Vagina (tissue), 2 donors: ENCODE results near the gene PAAF1. TPM values are rescaled to one million over a fixed set of nuclear protein-coding genes. Genes with fewer than 3 reads are reported as not detected.

Experiments
- DNase-seq, 2 donors: peaks; one replicate each; pipeline ENCODE4 v3.0.0-alpha.2; 2017; ENCODE audit errors: extremely low spot score in 2 of 2
- H3K27ac ChIP-seq: fragments of 200-600 bp; sonication (generic); one replicate; pipeline ENCODE4 v1.5.1; 2019
- H3K27me3 ChIP-seq: fragments of 200-600 bp; sonication (generic); one replicate; pipeline ENCODE4 v1.5.1; 2019
- H3K36me3 ChIP-seq, 2 donors: fragments of 200-600 bp; sonication (generic); one replicate each; pipeline ENCODE4 v1.5.1; 2017 to 2019
- H3K4me1 ChIP-seq: fragments of 200-600 bp; sonication (generic); one replicate; pipeline ENCODE4 v1.5.1; 2019
- H3K4me3 ChIP-seq, 2 donors: fragments of 200-600 bp; sonication (generic); 1 replicate in 1 of 2; 2 replicates in 1 of 2; pipeline ENCODE4 v1.5.1; 2016 to 2019
- H3K9me3 ChIP-seq: fragments of 200-600 bp; sonication (generic); one replicate; pipeline ENCODE4 v1.5.1; 2019
- POLR2A ChIP-seq, 2 donors: fragments of 450-650 bp; IDR thresholded peaks; one replicate each; pipeline ENCODE4 v1.6.1; 2017; ENCODE audit warnings: antibody characterized with exemption in 2 of 2, mild to moderate bottlenecking in 2 of 2, moderate library complexity in 2 of 2
- POLR2AphosphoS5 ChIP-seq, 2 donors: sonication (generic); formaldehyde crosslinking; IDR thresholded peaks; one replicate each; pipeline ENCODE4 v1.9.0; 2017; ENCODE audit warnings: antibody characterized with exemption in 2 of 2, mild to moderate bottlenecking in 2 of 2, low read depth in 1 of 2; ENCODE audit not compliant: insufficient read depth in 1 of 2
- intact Hi-C: fragments of 100-400 bp; cut with DNase I; formaldehyde crosslinking; loops from one replicate; pipeline ENCODE4 v1.15.1; 2023
- total RNA-seq: library from RNA; depleted of rRNA; stranded (reverse); fragments of >200 nt; gene quantifications from one replicate; pipeline ENCODE4 v1.2.3, GENCODE V29; 2016
- TF ChIP-seq, protein P1 (sequence below), 3 experiments: fragments of 450-650 bp in 2 of 3; fragments of 200-600 bp in 1 of 3; sonication (generic) in 1 of 3; IDR thresholded peaks; one replicate each; pipeline ENCODE4 v1.5.1; 2017 to 2019; ENCODE audit warnings: antibody characterized with exemption in 3 of 3, mild to moderate bottlenecking in 2 of 3, moderate library complexity in 2 of 3

Gene PAAF1
- total RNA-seq, 1 donor from 2014 or later, result 4.2 TPM

GRCh38 chr11:73969091-73969490 is 92.3 kb downstream of the PAAF1 start:
- no peak overlapping the region for H3K4me3 ChIP-seq
- intact Hi-C loops, result no loop called here
- DNase-seq, result no peak

GRCh38 chr11:73969991-73970800 is 93.4 kb downstream of the PAAF1 start:
- peaks cover 16% of the 10 kb centered on the region for H3K4me1 ChIP-seq
- intact Hi-C loops, result no loop called here
- DNase-seq, result no peak

More at GRCh38 chr11:73969091-73969490, 92.3 kb downstream of the PAAF1 start:
- Histone ChIP-seq H3K27me3 (no peaks in the 10 kb centered on the region), H3K27ac (no peak overlapping the region), H3K9me3 (no peaks in the 10 kb centered on the region), H3K4me1 (peaks cover 21% of the 10 kb centered on the region), H3K36me3 (no peaks in the 10 kb centered on the region)
- TF ChIP-seq POLR2AphosphoS5 (IDR thresholded peaks at IDR 0.05; ENCODE audit: insufficient read depth in 1 of 2, low read depth in 1 of 2) (no peak), POLR2A (IDR thresholded peaks at IDR 0.05) (no peak)

GRCh38 chr11:73971175-73971719 is 94.4 kb downstream of the PAAF1 start:
- H3K4me1 ChIP-seq, result peaks cover 15% of the 10 kb centered on the region
- no peak overlapping the region for H3K4me3 ChIP-seq
- no peak for DNase-seq
- no peaks in the 10 kb centered on the region for H3K36me3 ChIP-seq
- no peaks in the 10 kb centered on the region for H3K27me3 ChIP-seq
- intact Hi-C loops, result no loop called here
- H3K9me3 ChIP-seq, result no peaks in the 10 kb centered on the region
- no peak overlapping the region for H3K27ac ChIP-seq
- TF ChIP-seq, protein P1, sequence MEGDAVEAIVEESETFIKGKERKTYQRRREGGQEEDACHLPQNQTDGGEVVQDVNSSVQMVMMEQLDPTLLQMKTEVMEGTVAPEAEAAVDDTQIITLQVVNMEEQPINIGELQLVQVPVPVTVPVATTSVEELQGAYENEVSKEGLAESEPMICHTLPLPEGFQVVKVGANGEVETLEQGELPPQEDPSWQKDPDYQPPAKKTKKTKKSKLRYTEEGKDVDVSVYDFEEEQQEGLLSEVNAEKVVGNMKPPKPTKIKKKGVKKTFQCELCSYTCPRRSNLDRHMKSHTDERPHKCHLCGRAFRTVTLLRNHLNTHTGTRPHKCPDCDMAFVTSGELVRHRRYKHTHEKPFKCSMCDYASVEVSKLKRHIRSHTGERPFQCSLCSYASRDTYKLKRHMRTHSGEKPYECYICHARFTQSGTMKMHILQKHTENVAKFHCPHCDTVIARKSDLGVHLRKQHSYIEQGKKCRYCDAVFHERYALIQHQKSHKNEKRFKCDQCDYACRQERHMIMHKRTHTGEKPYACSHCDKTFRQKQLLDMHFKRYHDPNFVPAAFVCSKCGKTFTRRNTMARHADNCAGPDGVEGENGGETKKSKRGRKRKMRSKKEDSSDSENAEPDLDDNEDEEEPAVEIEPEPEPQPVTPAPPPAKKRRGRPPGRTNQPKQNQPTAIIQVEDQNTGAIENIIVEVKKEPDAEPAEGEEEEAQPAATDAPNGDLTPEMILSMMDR (IDR thresholded peaks at IDR 0.05), result no peak
- TF ChIP-seq POLR2A (IDR thresholded peaks at IDR 0.05), result no peak
- TF ChIP-seq POLR2AphosphoS5 (IDR thresholded peaks at IDR 0.05; ENCODE audit: insufficient read depth in 1 of 2, low read depth in 1 of 2), result no peak

More at GRCh38 chr11:73969991-73970800, 93.4 kb downstream of the PAAF1 start:
- Histone ChIP-seq H3K27ac (no peak overlapping the region), H3K36me3 (no peaks in the 10 kb centered on the region), H3K4me3 (no peak overlapping the region), H3K9me3 (no peaks in the 10 kb centered on the region), H3K27me3 (no peaks in the 10 kb centered on the region)
- TF ChIP-seq, protein P1 (IDR thresholded peaks at IDR 0.05), result no peak
- TF ChIP-seq POLR2AphosphoS5 (IDR thresholded peaks at IDR 0.05; ENCODE audit: insufficient read depth in 1 of 2, low read depth in 1 of 2) (no peak), POLR2A (IDR thresholded peaks at IDR 0.05) (no peak)

DNA sequence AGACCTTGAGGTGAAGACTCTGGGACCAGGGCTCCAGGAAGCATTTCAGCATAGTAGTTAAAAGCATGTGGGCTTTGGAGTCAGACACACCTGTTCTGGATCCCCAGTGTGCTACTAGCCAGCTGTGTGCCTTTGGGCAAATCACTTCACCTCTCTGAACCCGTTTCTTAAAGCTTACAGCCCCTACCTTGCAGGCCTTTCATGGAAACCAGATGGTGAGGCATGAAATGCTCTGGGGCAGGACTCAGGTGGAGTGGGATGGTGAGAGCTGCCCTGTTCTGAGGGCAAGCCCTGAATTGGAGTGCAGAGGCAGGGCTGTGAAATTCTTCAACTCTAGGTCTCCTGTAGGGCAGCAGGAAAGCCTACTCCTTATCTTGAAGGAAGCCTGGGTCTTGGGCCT is 95.4 kb downstream of the PAAF1 start:
- H3K27me3 ChIP-seq, result no peaks in the 10 kb centered on the region
- no peak for TF ChIP-seq POLR2AphosphoS5 (IDR thresholded peaks at IDR 0.05; ENCODE audit: insufficient read depth in 1 of 2, low read depth in 1 of 2)
- no peak for TF ChIP-seq POLR2A (IDR thresholded peaks at IDR 0.05)
- H3K27ac ChIP-seq, result no peak overlapping the region
- no peaks in the 10 kb centered on the region for H3K36me3 ChIP-seq
- H3K4me3 ChIP-seq, result no peak overlapping the region
- DNase-seq, result peak in 1 of 2 donors; percentile 67
- peaks cover 15% of the 10 kb centered on the region for H3K4me1 ChIP-seq
- no peaks in the 10 kb centered on the region for H3K9me3 ChIP-seq
- intact Hi-C loops, result no loop called here

DNA sequence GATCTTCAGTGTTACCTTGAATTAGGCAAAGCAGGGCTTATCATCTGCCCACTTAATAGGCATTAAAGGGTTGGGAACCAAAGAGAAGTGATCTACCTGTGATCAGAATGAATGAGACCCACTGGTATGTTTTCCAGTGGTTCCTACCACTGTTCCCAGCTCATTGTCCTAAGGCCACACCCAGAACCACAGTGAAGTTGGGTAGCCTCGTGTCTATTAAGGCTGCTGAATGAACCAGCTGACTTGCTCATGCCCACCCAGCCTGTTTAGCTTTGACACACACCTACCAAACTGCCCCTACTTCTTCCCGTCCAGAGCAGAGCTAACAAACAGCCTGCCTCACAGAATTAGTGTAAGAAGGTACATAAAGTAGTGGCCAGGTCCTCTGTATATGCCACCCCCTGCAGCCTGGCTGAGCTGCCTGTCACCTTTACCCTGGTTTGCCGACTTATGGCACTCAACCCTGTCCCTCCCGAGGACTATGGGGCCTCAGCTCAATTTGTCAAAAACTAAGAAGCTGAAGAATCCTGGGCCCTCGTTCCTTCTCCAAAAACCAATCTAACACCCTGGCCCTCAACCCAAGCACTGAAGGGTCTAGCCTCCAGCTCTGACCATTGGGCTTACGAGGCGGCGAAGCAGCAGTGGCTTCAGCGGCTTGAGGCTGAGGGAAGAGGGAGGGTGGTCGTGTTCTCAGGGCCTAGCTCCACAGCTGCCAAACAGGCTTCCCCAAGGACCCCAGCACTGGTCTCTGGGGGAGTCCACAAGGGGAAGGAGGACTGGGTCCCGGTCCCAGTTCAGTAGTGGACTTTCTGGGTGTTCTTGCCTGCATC is 96.0 kb downstream of the PAAF1 start:
- no peak for DNase-seq

More for the DNA sequence above, 96.0 kb downstream of the PAAF1 start:
- no peak overlapping the region for H3K27ac ChIP-seq
- no peaks in the 10 kb centered on the region for H3K36me3 ChIP-seq
- no peaks in the 10 kb centered on the region for H3K9me3 ChIP-seq
- peaks cover 15% of the 10 kb centered on the region for H3K4me1 ChIP-seq
- H3K27me3 ChIP-seq, result no peaks in the 10 kb centered on the region
- no peak overlapping the region for H3K4me3 ChIP-seq
- TF ChIP-seq, protein P1 (IDR thresholded peaks at IDR 0.05), result no peak
- TF ChIP-seq POLR2AphosphoS5 (IDR thresholded peaks at IDR 0.05; ENCODE audit: insufficient read depth in 1 of 2, low read depth in 1 of 2), result no peak
- no peak for TF ChIP-seq POLR2A (IDR thresholded peaks at IDR 0.05)
- intact Hi-C loops, result no loop called here
